OCI-LY1 (cell line): ENCODE measurements around the gene TPRA1.

ENCODE experiments used
- H2AFZ ChIP-seq: fragments of 200-600 bp; sonication (generic), shearing (Covaris generic); 2 replicates; pipeline ENCODE4 v1.6.0; 2014; ENCODE audit warnings: antibody characterized with exemption, mild to moderate bottlenecking, low read length
- H3F3A ChIP-seq: fragments of 200-600 bp; sonication (generic), shearing (Covaris generic); 2 replicates; pipeline ENCODE4 v1.6.0; 2014; ENCODE audit warnings: mild to moderate bottlenecking, antibody characterized with exemption, low read length, moderate library complexity; ENCODE audit not compliant: insufficient read depth
- H3K27ac ChIP-seq: fragments of 200-600 bp; sonication (generic); 2 replicates; pipeline ENCODE4 v1.5.1; 2014; ENCODE audit warnings: low read length, mixed run types, mild to moderate bottlenecking, low read depth; ENCODE audit not compliant: poor library complexity, severe bottlenecking
- H3K27me3 ChIP-seq: fragments of 200-600 bp; sonication (generic); 2 replicates; pipeline ENCODE4 v1.6.0; 2014; ENCODE audit warnings: antibody characterized with exemption, mild to moderate bottlenecking, low read length, moderate library complexity; ENCODE audit not compliant: insufficient read depth
- H3K36me3 ChIP-seq: fragments of 200-600 bp; sonication (generic); 2 replicates; pipeline ENCODE4 v1.6.1; 2014; ENCODE audit warnings: mild to moderate bottlenecking, antibody characterized with exemption, low read length, moderate library complexity, mixed read lengths; ENCODE audit not compliant: insufficient read depth
- H3K4me1 ChIP-seq: fragments of 200-600 bp; sonication (generic); 2 replicates; pipeline ENCODE4 v1.5.1; 2014; ENCODE audit warnings: mild to moderate bottlenecking, low read length, moderate library complexity; ENCODE audit not compliant: insufficient read depth, severe bottlenecking
- H3K4me2 ChIP-seq: fragments of 200-600 bp; sonication (generic), shearing (Covaris generic); 2 replicates; pipeline ENCODE4 v1.6.1; 2014; ENCODE audit warnings: low read length
- H3K4me3 ChIP-seq: fragments of 200-600 bp; sonication (generic); 2 replicates; pipeline ENCODE4 v1.5.1; 2014; ENCODE audit warnings: low read length, low read depth, mild to moderate bottlenecking, mixed read lengths; ENCODE audit not compliant: poor library complexity, severe bottlenecking
- H3K79me2 ChIP-seq: fragments of 200-600 bp; shearing (Covaris generic); 2 replicates; pipeline ENCODE4 v1.6.1; 2016; ENCODE audit warnings: mixed run types, low read length, mixed read lengths; ENCODE audit not compliant: insufficient read depth
- H3K9ac ChIP-seq: fragments of 200-600 bp; sonication (generic), shearing (Covaris generic); 2 replicates; pipeline ENCODE4 v1.6.1; 2014; ENCODE audit warnings: mild to moderate bottlenecking, low read length, mixed read lengths
- H3K9me2 ChIP-seq: fragments of 200-600 bp; sonication (generic), shearing (Covaris generic); 2 replicates; pipeline ENCODE4 v1.6.1; 2014; ENCODE audit warnings: low read depth, mild to moderate bottlenecking, low read length, mixed read lengths
- H3K9me3 ChIP-seq: fragments of 200-600 bp; shearing (Covaris generic); 2 replicates; pipeline ENCODE4 v1.6.1; 2014; ENCODE audit warnings: low read length, mixed read lengths
- H4K20me1 ChIP-seq: fragments of 200-600 bp; sonication (generic), shearing (Covaris generic); 2 replicates; pipeline ENCODE4 v1.6.0; 2016; ENCODE audit warnings: mild to moderate bottlenecking, low read length; ENCODE audit not compliant: insufficient read depth
- CTCF ChIP-seq: fragments of 200-600 bp; sonication (generic), shearing (Covaris generic); IDR thresholded peaks from 2 replicates; pipeline ENCODE4 v1.5.1; 2017; ENCODE audit warnings: mild to moderate bottlenecking, antibody characterized with exemption, low read length, moderate library complexity, mixed read lengths
- EZH2 ChIP-seq: fragments of 200-600 bp; sonication (generic), shearing (Covaris generic); IDR thresholded peaks from 2 replicates; pipeline ENCODE4 v1.8.0; 2017; ENCODE audit warnings: borderline replicate concordance, mixed run types, mild to moderate bottlenecking, antibody characterized with exemption, low read length, moderate library complexity, mixed read lengths

TPRA1 gene

GRCh38 chr3:127543441-127543840, 47.1 kb downstream of the TPRA1 start:
- no peak overlapping the region for H3K4me2 ChIP-seq
- H4K20me1 ChIP-seq = no peaks in the 10 kb centered on the region
- H3K9me2 ChIP-seq = no peaks in the 10 kb centered on the region
- H3K36me3 ChIP-seq = no peaks in the 10 kb centered on the region
- no peaks in the 10 kb centered on the region for H3K79me2 ChIP-seq
- no peaks in the 10 kb centered on the region for H3K9me3 ChIP-seq
- H3F3A ChIP-seq = no peaks in the 10 kb centered on the region
- peaks cover 8% of the 10 kb centered on the region for H3K27me3 ChIP-seq
- no peak overlapping the region for H2AFZ ChIP-seq
- H3K4me3 ChIP-seq = no peak overlapping the region
- no peak overlapping the region for H3K9ac ChIP-seq
- no peak overlapping the region for H3K27ac ChIP-seq
- TF ChIP-seq EZH2 (no peak), CTCF (no peak)
- peaks cover 5% of the 10 kb centered on the region for H3K4me1 ChIP-seq

- Histone ChIP-seq H3K9me2 (no peaks in the 10 kb centered on the region), H2AFZ (no peak overlapping the region), H3K4me1 (no peaks in the 10 kb centered on the region), H3K27me3 (peaks cover 8% of the 10 kb centered on the region), H3K9ac (no peak overlapping the region), H3K27ac (no peak overlapping the region), H3K4me2 (no peak overlapping the region), H3K9me3 (no peaks in the 10 kb centered on the region), H3F3A (no peaks in the 10 kb centered on the region), H3K36me3 (no peaks in the 10 kb centered on the region), H3K79me2 (no peaks in the 10 kb centered on the region), H4K20me1 (no peaks in the 10 kb centered on the region), H3K4me3 (no peak overlapping the region)
- TF ChIP-seq CTCF (no peak), EZH2 (no peak)
Observed at GRCh38 chr3:127542441-127542952, 48.0 kb downstream of the TPRA1 start.

GRCh38 chr3:127541320-127541719, 49.2 kb downstream of the TPRA1 start:
- no peaks in the 10 kb centered on the region for H3K79me2 ChIP-seq
- no peak for TF ChIP-seq EZH2
- TF ChIP-seq CTCF = no peak
- H3K9ac ChIP-seq = no peak overlapping the region
- no peak overlapping the region for H3K27ac ChIP-seq
- H3K27me3 ChIP-seq = peaks cover 8% of the 10 kb centered on the region
- no peak overlapping the region for H3K4me2 ChIP-seq
- no peak overlapping the region for H3K4me3 ChIP-seq
- no peaks in the 10 kb centered on the region for H3F3A ChIP-seq
- no peaks in the 10 kb centered on the region for H4K20me1 ChIP-seq
- no peak overlapping the region for H2AFZ ChIP-seq
- no peaks in the 10 kb centered on the region for H3K4me1 ChIP-seq
- no peaks in the 10 kb centered on the region for H3K9me3 ChIP-seq
- H3K9me2 ChIP-seq = no peaks in the 10 kb centered on the region
- H3K36me3 ChIP-seq = no peaks in the 10 kb centered on the region
